Thyroid gland (tissue), 4 donors: ENCODE measurements around the gene CLEC4D.

Experiments used
- POLR2A ChIP-seq, 2 donors: fragments of 450-650 bp; IDR thresholded peaks; one replicate each; pipeline ENCODE4 v1.6.1; 2017; ENCODE audit warnings: antibody characterized with exemption in 2 of 2, mild to moderate bottlenecking in 2 of 2, moderate library complexity in 1 of 2
- TF ChIP-seq, protein P1 (sequence below), 6 experiments: fragments of 200-600 bp in 3 of 6; fragments of 450-650 bp in 3 of 6; sonication (generic) in 3 of 6; IDR thresholded peaks; one replicate each; pipeline ENCODE4 v1.5.1; 2016 to 2019; ENCODE audit warnings: antibody characterized with exemption in 6 of 6, mild to moderate bottlenecking in 2 of 6, inconsistent platforms in 1 of 6, moderate library complexity in 1 of 6

DNA sequence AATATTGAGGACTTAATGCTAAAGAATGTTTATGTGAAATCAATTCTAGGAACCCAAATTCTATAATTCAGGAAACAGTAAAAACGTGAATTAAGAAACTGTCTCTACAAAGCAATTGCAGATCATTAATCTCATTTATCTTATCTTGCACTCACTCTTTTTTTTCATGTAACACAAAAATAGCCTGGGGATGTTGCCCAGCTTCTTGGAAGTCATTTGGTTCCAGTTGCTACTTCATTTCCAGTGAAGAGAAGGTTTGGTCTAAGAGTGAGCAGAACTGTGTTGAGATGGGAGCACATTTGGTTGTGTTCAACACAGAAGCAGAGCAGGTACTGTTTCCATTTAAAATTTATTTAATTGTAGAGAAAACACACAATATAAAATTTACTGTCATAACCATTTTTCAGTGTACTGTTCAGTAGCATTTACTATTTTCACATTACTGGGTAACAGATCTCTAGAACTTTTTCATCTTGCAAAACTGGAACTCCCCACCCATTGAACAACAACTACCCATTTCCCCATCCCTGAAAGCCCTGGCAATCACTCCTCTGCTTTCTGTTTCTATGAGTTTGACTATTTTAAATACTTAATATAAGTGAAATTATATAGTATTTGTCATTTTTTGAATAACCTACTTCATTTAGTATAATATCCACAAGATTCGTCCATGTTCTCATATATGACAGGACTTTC is 47.9 kb upstream of the CLEC4D start:
- TF ChIP-seq POLR2A (IDR thresholded peaks at IDR 0.05) = no peak
- TF ChIP-seq, protein P1, sequence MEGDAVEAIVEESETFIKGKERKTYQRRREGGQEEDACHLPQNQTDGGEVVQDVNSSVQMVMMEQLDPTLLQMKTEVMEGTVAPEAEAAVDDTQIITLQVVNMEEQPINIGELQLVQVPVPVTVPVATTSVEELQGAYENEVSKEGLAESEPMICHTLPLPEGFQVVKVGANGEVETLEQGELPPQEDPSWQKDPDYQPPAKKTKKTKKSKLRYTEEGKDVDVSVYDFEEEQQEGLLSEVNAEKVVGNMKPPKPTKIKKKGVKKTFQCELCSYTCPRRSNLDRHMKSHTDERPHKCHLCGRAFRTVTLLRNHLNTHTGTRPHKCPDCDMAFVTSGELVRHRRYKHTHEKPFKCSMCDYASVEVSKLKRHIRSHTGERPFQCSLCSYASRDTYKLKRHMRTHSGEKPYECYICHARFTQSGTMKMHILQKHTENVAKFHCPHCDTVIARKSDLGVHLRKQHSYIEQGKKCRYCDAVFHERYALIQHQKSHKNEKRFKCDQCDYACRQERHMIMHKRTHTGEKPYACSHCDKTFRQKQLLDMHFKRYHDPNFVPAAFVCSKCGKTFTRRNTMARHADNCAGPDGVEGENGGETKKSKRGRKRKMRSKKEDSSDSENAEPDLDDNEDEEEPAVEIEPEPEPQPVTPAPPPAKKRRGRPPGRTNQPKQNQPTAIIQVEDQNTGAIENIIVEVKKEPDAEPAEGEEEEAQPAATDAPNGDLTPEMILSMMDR (IDR thresholded peaks at IDR 0.05) = no peak
